ENCODE measurements around the gene SLC6A13. TPM values are rescaled to one million over a fixed set of nuclear protein-coding genes. Genes with fewer than 3 reads are reported as not detected.

SLC6A13 gene
- total RNA-seq, 1 experiment from 2014 or later: not detected

DNA sequence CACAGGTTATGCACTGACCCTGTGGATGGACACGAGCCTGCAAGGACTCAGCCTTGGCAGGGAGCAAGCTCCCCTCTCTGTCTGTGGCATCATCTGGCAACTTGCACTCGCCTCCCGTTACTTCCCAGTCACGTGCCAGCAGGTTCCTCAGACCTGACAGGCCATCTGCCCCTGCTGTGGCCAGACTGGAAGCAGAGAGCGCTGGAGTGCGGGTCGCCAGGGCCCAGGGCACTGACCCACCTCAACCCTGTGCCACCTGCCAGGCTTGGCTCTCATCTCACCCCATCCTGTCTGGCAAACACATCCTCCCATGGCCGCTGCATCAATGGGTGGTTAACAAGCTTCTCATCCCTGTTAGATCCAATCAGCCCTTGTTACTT is 77.1 kb downstream of the SLC6A13 start:
- no peak overlapping the region for H2BK5ac ChIP-seq (ENCODE audit: insufficient read length, low read length)
- no peaks in the 10 kb centered on the region for H4K20me1 ChIP-seq (ENCODE audit: control insufficient read depth, insufficient read depth, insufficient read length)
- no peak overlapping the region for H3K27ac ChIP-seq (ENCODE audit: insufficient read length, low read depth, low read length)
- no peak overlapping the region for H2BK20ac ChIP-seq (ENCODE audit: low read depth, low read length, poor library complexity, severe bottlenecking)
- TF ChIP-seq, protein P1, sequence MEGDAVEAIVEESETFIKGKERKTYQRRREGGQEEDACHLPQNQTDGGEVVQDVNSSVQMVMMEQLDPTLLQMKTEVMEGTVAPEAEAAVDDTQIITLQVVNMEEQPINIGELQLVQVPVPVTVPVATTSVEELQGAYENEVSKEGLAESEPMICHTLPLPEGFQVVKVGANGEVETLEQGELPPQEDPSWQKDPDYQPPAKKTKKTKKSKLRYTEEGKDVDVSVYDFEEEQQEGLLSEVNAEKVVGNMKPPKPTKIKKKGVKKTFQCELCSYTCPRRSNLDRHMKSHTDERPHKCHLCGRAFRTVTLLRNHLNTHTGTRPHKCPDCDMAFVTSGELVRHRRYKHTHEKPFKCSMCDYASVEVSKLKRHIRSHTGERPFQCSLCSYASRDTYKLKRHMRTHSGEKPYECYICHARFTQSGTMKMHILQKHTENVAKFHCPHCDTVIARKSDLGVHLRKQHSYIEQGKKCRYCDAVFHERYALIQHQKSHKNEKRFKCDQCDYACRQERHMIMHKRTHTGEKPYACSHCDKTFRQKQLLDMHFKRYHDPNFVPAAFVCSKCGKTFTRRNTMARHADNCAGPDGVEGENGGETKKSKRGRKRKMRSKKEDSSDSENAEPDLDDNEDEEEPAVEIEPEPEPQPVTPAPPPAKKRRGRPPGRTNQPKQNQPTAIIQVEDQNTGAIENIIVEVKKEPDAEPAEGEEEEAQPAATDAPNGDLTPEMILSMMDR (conservative IDR thresholded peaks at IDR 0.05): no peak
- H3K18ac ChIP-seq (ENCODE audit: insufficient read length, low read depth, low read length): no peak overlapping the region
- no peak overlapping the region for H3K9ac ChIP-seq (ENCODE audit: extremely low read depth, insufficient read length, low read length)
- no peak overlapping the region for H2BK15ac ChIP-seq (ENCODE audit: low read depth, low read length)
- no peak overlapping the region for H3K23ac ChIP-seq (ENCODE audit: insufficient read length, low read depth, low read length)
- no peak overlapping the region for H4K5ac ChIP-seq (ENCODE audit: insufficient read length, low read depth, low read length)
- H3K56ac ChIP-seq (ENCODE audit: insufficient read length, low read depth, low read length): no peak overlapping the region
- no peaks in the 10 kb centered on the region for H3K4me1 ChIP-seq (ENCODE audit: insufficient read depth, low read length)
- Mint-ChIP-seq H3K4me1 (peaks cover 5 to 12% of the 10 kb centered on the region in 2 experiments; a peak in 2 of 4 replicates), H3K27me3 (ENCODE audit: low read depth) (peaks cover 45% of the 10 kb centered on the region), H3K9me3 (peaks cover 5 to 7% of the 10 kb centered on the region in 2 experiments; a peak in 3 of 5 replicates), H3K27ac (no peak overlapping the region), H3K4me3 (no peak overlapping the region), H3K36me3 (ENCODE audit: insufficient read depth in 1 of 3, low read depth in 3 of 3) (peaks cover 0 to 2% (median 0%) of the 10 kb centered on the region in 3 experiments; a peak in 2 of 7 replicates)
- no peak overlapping the region for H2AK5ac ChIP-seq (ENCODE audit: insufficient read length, low read length)
- H3K4ac ChIP-seq (ENCODE audit: low read depth, low read length): no peak overlapping the region
- H3K27me3 ChIP-seq (ENCODE audit: insufficient read depth, low read length): peaks cover 4% of the 10 kb centered on the region; the same call in 1 of the 2 replicates
- H3K79me2 ChIP-seq (ENCODE audit: insufficient read depth, low read length): no peaks in the 10 kb centered on the region
- H3K14ac ChIP-seq (ENCODE audit: insufficient read depth, low read length): no peak overlapping the region
- peaks cover 7% of the 10 kb centered on the region for H3K23me2 ChIP-seq (ENCODE audit: insufficient read length, low read depth, low read length, poor library complexity, severe bottlenecking)
- no peak overlapping the region for H2BK12ac ChIP-seq (ENCODE audit: insufficient read length, low read depth, low read length)
- no peak overlapping the region for H2AFZ ChIP-seq (ENCODE audit: low read length)
- no peak overlapping the region for H4K8ac ChIP-seq (replicated peaks; ENCODE audit: insufficient read length, low read depth, low read length)
- no peak overlapping the region for H2BK120ac ChIP-seq (ENCODE audit: low read depth, low read length, poor library complexity, severe bottlenecking)
- no peaks in the 10 kb centered on the region for H3K79me1 ChIP-seq (ENCODE audit: insufficient read depth, low read depth, low read length, poor library complexity, severe bottlenecking)
- no peak overlapping the region for H4K91ac ChIP-seq (ENCODE audit: insufficient read length, low read depth, low read length)
- WGBS (ENCODE audit: extremely low coverage, insufficient read length, low lambda C conversion rate): no CpG with 5 or more reads among the region's 8 CpGs
- no peak for DNase-seq
- no peak overlapping the region for H3T11ph ChIP-seq (ENCODE audit: low read length)
- H3K4me2 ChIP-seq (ENCODE audit: insufficient read depth, insufficient read length, low read length): no peak overlapping the region
- H3K9me3 ChIP-seq (ENCODE audit: control insufficient read depth, low read depth, low read length): no peaks in the 10 kb centered on the region

All from H9 (cell line).